NB4 (cell line): ENCODE data around the gene GJA10.

ENCODE experiments used
- DNase-seq: peaks from one replicate; pipeline ENCODE4 v3.0.0; 2010; ENCODE audit warnings: low read depth
- H3K4me3 ChIP-seq: one replicate; pipeline ENCODE4 v1.5.1; 2011; ENCODE audit warnings: mild to moderate bottlenecking, low read depth, low read length, moderate library complexity
- CTCF ChIP-seq: IDR thresholded peaks from one replicate; pipeline ENCODE4 v1.5.1; 2012; ENCODE audit warnings: low read depth, low read length
- MYC ChIP-seq: IDR thresholded peaks from 2 replicates; pipeline ENCODE4 v1.6.1; 2011; ENCODE audit warnings: low read depth, low read length
- POLR2A ChIP-seq: IDR thresholded peaks from 2 replicates; pipeline ENCODE4 v1.6.1; 2011; ENCODE audit warnings: mild to moderate bottlenecking; ENCODE audit not compliant: insufficient read length; ENCODE audit errors: extremely low read depth
- TF ChIP-seq, protein P1 (sequence below): IDR thresholded peaks from 2 replicates; pipeline ENCODE4 v1.6.1; 2011; ENCODE audit warnings: low read depth, low read length

Gene GJA10

DNA sequence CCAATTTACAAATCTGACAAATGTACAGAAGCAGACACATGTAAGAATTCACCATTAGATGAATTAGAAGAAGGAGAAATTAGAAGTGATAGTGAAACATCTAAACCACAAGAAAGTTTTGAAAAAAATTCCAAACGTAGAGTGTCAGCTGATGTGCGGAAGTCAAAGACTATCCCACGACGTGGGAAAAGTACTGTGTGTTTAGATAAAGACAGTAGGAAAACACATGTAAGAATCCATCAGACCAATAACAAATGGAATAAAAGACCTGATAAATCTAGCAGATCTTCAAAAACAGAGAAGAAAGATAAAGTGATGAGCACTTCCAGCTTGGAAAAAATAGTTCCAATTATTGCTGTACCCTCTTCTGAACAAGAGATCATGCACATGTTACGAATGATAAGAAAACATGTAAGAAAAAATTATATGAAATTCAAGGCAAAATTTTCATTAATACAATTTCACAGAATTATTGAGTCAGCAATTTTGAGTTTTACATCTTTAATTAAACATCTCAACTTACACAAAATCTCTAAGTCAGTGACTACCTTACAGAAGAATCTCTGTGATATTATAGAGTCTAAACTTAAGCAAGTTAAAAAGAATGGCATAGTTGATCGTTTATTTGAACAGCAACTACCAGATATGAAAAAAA, 28.1 kb upstream of the GJA10 start:
- TF ChIP-seq, protein P1, sequence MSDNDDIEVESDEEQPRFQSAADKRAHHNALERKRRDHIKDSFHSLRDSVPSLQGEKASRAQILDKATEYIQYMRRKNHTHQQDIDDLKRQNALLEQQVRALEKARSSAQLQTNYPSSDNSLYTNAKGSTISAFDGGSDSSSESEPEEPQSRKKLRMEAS = no peak
- TF ChIP-seq CTCF = no peak
- no peak for TF ChIP-seq POLR2A
- TF ChIP-seq MYC = no peak
- no peak overlapping the region for H3K4me3 ChIP-seq
- no peak for DNase-seq

DNA sequence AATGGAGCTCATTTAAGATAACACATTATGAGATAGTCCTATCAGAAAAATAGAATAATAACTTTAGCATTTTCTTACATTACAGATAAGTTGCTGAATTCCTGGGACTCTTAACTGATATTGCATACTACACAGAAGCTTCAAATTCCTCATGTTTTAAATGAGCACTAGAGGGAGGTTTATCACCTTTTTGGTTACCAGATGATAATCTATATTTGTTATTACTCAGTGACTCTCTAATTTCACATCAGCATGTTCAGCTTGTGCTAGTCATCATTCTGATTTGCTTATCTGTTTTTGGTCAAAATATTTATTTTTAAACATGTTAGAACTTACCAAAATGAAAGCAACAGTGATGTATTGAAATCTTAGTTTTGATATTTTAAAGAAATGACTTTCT, 20.5 kb upstream of the GJA10 start:
- no peak for TF ChIP-seq POLR2A
- TF ChIP-seq CTCF = no peak
- TF ChIP-seq, protein P1 = no peak
- TF ChIP-seq MYC = no peak
- H3K4me3 ChIP-seq = no peak overlapping the region
- DNase-seq = no peak

GRCh38 chr6:89874438-89874837, 19.8 kb upstream of the GJA10 start:
- no peak overlapping the region for H3K4me3 ChIP-seq
- no peak for TF ChIP-seq MYC
- no peak for DNase-seq

GRCh38 chr6:89886378-89887120, 7.7 kb upstream of the GJA10 start:
- H3K4me3 ChIP-seq = no peak overlapping the region
- TF ChIP-seq, protein P1 = no peak
- TF ChIP-seq MYC = no peak
- no peak for TF ChIP-seq POLR2A
- TF ChIP-seq CTCF = no peak
- DNase-seq = no peak

- no peak for DNase-seq
- TF ChIP-seq POLR2A (no peak), MYC (no peak), CTCF (no peak)
- TF ChIP-seq, protein P1 = no peak
- no peak overlapping the region for H3K4me3 ChIP-seq
Observed at GRCh38 chr6:89887452-89888137, 6.7 kb upstream of the GJA10 start.

GRCh38 chr6:89888138-89888514, 6.1 kb upstream of the GJA10 start:
- no peak for TF ChIP-seq POLR2A
- no peak for TF ChIP-seq MYC
- TF ChIP-seq, protein P1 = no peak
- TF ChIP-seq CTCF = no peak
- no peak for DNase-seq

More at GRCh38 chr6:89888138-89888514, 6.1 kb upstream of the GJA10 start:
- H3K4me3 ChIP-seq = no peak overlapping the region
